Measurements from ENCODE around the gene DNAJC18.
A peak's percentile ranks its signal among the peaks of the same experiment; 100 is the strongest.

Gene DNAJC18

GRCh38 chr5:139422307-139422893 lies 16.9 kb downstream of the DNAJC18 start:
- Histone ChIP-seq H3K27me3 (ENCODE audit: insufficient read depth, low read length) (no peaks in the 10 kb centered on the region; the same call in 1 of the 2 replicates), H3K9me3 (ENCODE audit: insufficient read depth, low read depth, low read length) (no peaks in the 10 kb centered on the region), H3K27ac (ENCODE audit: low read depth, low read length) (no peak overlapping the region), H3K9ac (ENCODE audit: low read depth, low read length) (no peak overlapping the region), H3K36me3 (ENCODE audit: insufficient read depth, low read length) (peaks cover 73% of the 10 kb centered on the region), H3K4me1 (ENCODE audit: insufficient read depth, low read length) (peaks cover 11% of the 10 kb centered on the region; the same call in 1 of the 2 replicates), H3K4me3 (ENCODE audit: low read length) (no peak overlapping the region)
- WGBS, result 44% methylated on average over 3 of the region's 5 CpGs

GRCh38 chr5:139419226-139420192 lies 19.8 kb downstream of the DNAJC18 start:
- peaks cover 11% of the 10 kb centered on the region; the same call in 1 of the 2 replicates for H3K4me1 ChIP-seq (ENCODE audit: insufficient read depth, low read length)
- 75% methylated on average over 8 of the region's 9 CpGs for WGBS
- H3K4me3 ChIP-seq (ENCODE audit: low read length), result no peak overlapping the region
- no peaks in the 10 kb centered on the region for H3K9me3 ChIP-seq (ENCODE audit: insufficient read depth, low read depth, low read length)
- H3K9ac ChIP-seq (ENCODE audit: low read depth, low read length), result 0 out of 2 replicates have a peak overlapping the region, but pooled peaks have one; percentile 13
- no peaks in the 10 kb centered on the region; the same call in 1 of the 2 replicates for H3K27me3 ChIP-seq (ENCODE audit: insufficient read depth, low read length)
- peaks cover 66% of the 10 kb centered on the region for H3K36me3 ChIP-seq (ENCODE audit: insufficient read depth, low read length)
- H3K27ac ChIP-seq (ENCODE audit: low read depth, low read length), result no peak overlapping the region

- Histone ChIP-seq H3K36me3 (ENCODE audit: insufficient read depth, low read length) (peaks cover 64% of the 10 kb centered on the region), H3K9ac (ENCODE audit: low read depth, low read length) (no peak overlapping the region), H3K27me3 (ENCODE audit: insufficient read depth, low read length) (no peaks in the 10 kb centered on the region; the same call in 1 of the 2 replicates), H3K4me3 (ENCODE audit: low read length) (no peak overlapping the region), H3K9me3 (ENCODE audit: insufficient read depth, low read depth, low read length) (no peaks in the 10 kb centered on the region), H3K27ac (ENCODE audit: low read depth, low read length) (no peak overlapping the region), H3K4me1 (ENCODE audit: insufficient read depth, low read length) (peaks cover 11% of the 10 kb centered on the region; the same call in 1 of the 2 replicates)
- WGBS, result 95% methylated on average over 1 of the region's 1 CpG
Observed at GRCh38 chr5:139418793-139419192, 20.5 kb downstream of the DNAJC18 start.

- no peaks in the 10 kb centered on the region for H3K9me3 ChIP-seq (ENCODE audit: insufficient read depth, low read depth, low read length)
- H3K9ac ChIP-seq (ENCODE audit: low read depth, low read length), result no peak overlapping the region
- H3K27me3 ChIP-seq (ENCODE audit: insufficient read depth, low read length), result no peaks in the 10 kb centered on the region; the same call in 1 of the 2 replicates
- peaks cover 64% of the 10 kb centered on the region for H3K36me3 ChIP-seq (ENCODE audit: insufficient read depth, low read length)
- peaks cover 11% of the 10 kb centered on the region; the same call in 1 of the 2 replicates for H3K4me1 ChIP-seq (ENCODE audit: insufficient read depth, low read length)
- H3K27ac ChIP-seq (ENCODE audit: low read depth, low read length), result no peak overlapping the region
- WGBS, result 98% methylated on average over 4 of the region's 4 CpGs
- H3K4me3 ChIP-seq (ENCODE audit: low read length), result no peak overlapping the region
Observed at GRCh38 chr5:139417214-139417613, 22.1 kb downstream of the DNAJC18 start.

GRCh38 chr5:139416651-139417050 lies 22.7 kb downstream of the DNAJC18 start:
- Histone ChIP-seq H3K36me3 (ENCODE audit: insufficient read depth, low read length) (peaks cover 69% of the 10 kb centered on the region), H3K27me3 (ENCODE audit: insufficient read depth, low read length) (no peaks in the 10 kb centered on the region; the same call in 1 of the 2 replicates), H3K4me3 (ENCODE audit: low read length) (no peak overlapping the region), H3K27ac (ENCODE audit: low read depth, low read length) (no peak overlapping the region), H3K9me3 (ENCODE audit: insufficient read depth, low read depth, low read length) (no peaks in the 10 kb centered on the region), H3K9ac (ENCODE audit: low read depth, low read length) (no peak overlapping the region), H3K4me1 (ENCODE audit: insufficient read depth, low read length) (peaks cover 11% of the 10 kb centered on the region; the same call in 1 of the 2 replicates)
- 96% methylated on average over 9 of the region's 9 CpGs for WGBS

GRCh38 chr5:139415869-139416268 lies 23.5 kb downstream of the DNAJC18 start:
- H3K36me3 ChIP-seq (ENCODE audit: insufficient read depth, low read length), result peaks cover 72% of the 10 kb centered on the region
- no peaks in the 10 kb centered on the region; the same call in 1 of the 2 replicates for H3K27me3 ChIP-seq (ENCODE audit: insufficient read depth, low read length)
- no peaks in the 10 kb centered on the region for H3K9me3 ChIP-seq (ENCODE audit: insufficient read depth, low read depth, low read length)
- no peak overlapping the region for H3K9ac ChIP-seq (ENCODE audit: low read depth, low read length)
- H3K4me1 ChIP-seq (ENCODE audit: insufficient read depth, low read length), result peaks cover 11% of the 10 kb centered on the region; the same call in 1 of the 2 replicates
- H3K27ac ChIP-seq (ENCODE audit: low read depth, low read length), result no peak overlapping the region
- no peak overlapping the region for H3K4me3 ChIP-seq (ENCODE audit: low read length)

- H3K4me3 ChIP-seq (ENCODE audit: low read length), result no peak overlapping the region
- WGBS, result 94% methylated on average over 8 of the region's 8 CpGs
- H3K4me1 ChIP-seq (ENCODE audit: insufficient read depth, low read length), result peaks cover 10% of the 10 kb centered on the region; the same call in 1 of the 2 replicates
- no peak overlapping the region for H3K27ac ChIP-seq (ENCODE audit: low read depth, low read length)
- H3K9ac ChIP-seq (ENCODE audit: low read depth, low read length), result no peak overlapping the region; the same call in 1 of the 2 replicates
- H3K9me3 ChIP-seq (ENCODE audit: insufficient read depth, low read depth, low read length), result no peaks in the 10 kb centered on the region
- H3K27me3 ChIP-seq (ENCODE audit: insufficient read depth, low read length), result no peaks in the 10 kb centered on the region
- peaks cover 67% of the 10 kb centered on the region for H3K36me3 ChIP-seq (ENCODE audit: insufficient read depth, low read length)
Observed at GRCh38 chr5:139415221-139415861, 24.0 kb downstream of the DNAJC18 start.

- Histone ChIP-seq H3K4me3 (ENCODE audit: low read length) (no peak overlapping the region), H3K9ac (ENCODE audit: low read depth, low read length) (no peak overlapping the region), H3K9me3 (ENCODE audit: insufficient read depth, low read depth, low read length) (no peaks in the 10 kb centered on the region), H3K36me3 (ENCODE audit: insufficient read depth, low read length) (peaks cover 60% of the 10 kb centered on the region), H3K27me3 (ENCODE audit: insufficient read depth, low read length) (no peaks in the 10 kb centered on the region), H3K4me1 (ENCODE audit: insufficient read depth, low read length) (peaks cover 3% of the 10 kb centered on the region; the same call in 1 of the 2 replicates), H3K27ac (ENCODE audit: low read depth, low read length) (no peak overlapping the region)
- 96% methylated on average over 9 of the region's 9 CpGs for WGBS
Observed at GRCh38 chr5:139414581-139415130, 24.7 kb downstream of the DNAJC18 start.

GRCh38 chr5:139413963-139414362 lies 25.4 kb downstream of the DNAJC18 start:
- Histone ChIP-seq H3K4me3 (ENCODE audit: low read length) (no peak overlapping the region), H3K27ac (ENCODE audit: low read depth, low read length) (no peak overlapping the region), H3K9me3 (ENCODE audit: insufficient read depth, low read depth, low read length) (no peaks in the 10 kb centered on the region), H3K9ac (ENCODE audit: low read depth, low read length) (no peak overlapping the region), H3K36me3 (ENCODE audit: insufficient read depth, low read length) (peaks cover 54% of the 10 kb centered on the region), H3K27me3 (ENCODE audit: insufficient read depth, low read length) (no peaks in the 10 kb centered on the region), H3K4me1 (ENCODE audit: insufficient read depth, low read length) (no peaks in the 10 kb centered on the region; the same call in 1 of the 2 replicates)
- 91% methylated on average over 6 of the region's 6 CpGs for WGBS

GRCh38 chr5:139413153-139413552 lies 26.2 kb downstream of the DNAJC18 start:
- WGBS, result 95% methylated on average over 6 of the region's 6 CpGs
- Histone ChIP-seq H3K27ac (ENCODE audit: low read depth, low read length) (no peak overlapping the region), H3K9me3 (ENCODE audit: insufficient read depth, low read depth, low read length) (no peaks in the 10 kb centered on the region), H3K4me1 (ENCODE audit: insufficient read depth, low read length) (no peaks in the 10 kb centered on the region), H3K27me3 (ENCODE audit: insufficient read depth, low read length) (no peaks in the 10 kb centered on the region), H3K9ac (ENCODE audit: low read depth, low read length) (no peak overlapping the region), H3K4me3 (ENCODE audit: low read length) (no peak overlapping the region), H3K36me3 (ENCODE audit: insufficient read depth, low read length) (peaks cover 47% of the 10 kb centered on the region)
